HG03558 (cell line): ENCODE measurements around the gene TNPO3.
A peak's percentile ranks its signal among the peaks of the same experiment; 100 is the strongest.
"Not testable (repeated sequence)": the region's sequence is repeated elsewhere in the genome, so short reads cannot be mapped to it uniquely, and the experiment has no call there.

Experiments used
- ATAC-seq: cut with Tn5 transposase; IDR thresholded peaks from one replicate; pipeline ENCODE4 v1.9.1; 2021; ENCODE audit warnings: moderate number of reproducible peaks; ENCODE audit not compliant: unreplicated experiment; ENCODE audit errors: extremely low read depth

TNPO3 gene

DNA sequence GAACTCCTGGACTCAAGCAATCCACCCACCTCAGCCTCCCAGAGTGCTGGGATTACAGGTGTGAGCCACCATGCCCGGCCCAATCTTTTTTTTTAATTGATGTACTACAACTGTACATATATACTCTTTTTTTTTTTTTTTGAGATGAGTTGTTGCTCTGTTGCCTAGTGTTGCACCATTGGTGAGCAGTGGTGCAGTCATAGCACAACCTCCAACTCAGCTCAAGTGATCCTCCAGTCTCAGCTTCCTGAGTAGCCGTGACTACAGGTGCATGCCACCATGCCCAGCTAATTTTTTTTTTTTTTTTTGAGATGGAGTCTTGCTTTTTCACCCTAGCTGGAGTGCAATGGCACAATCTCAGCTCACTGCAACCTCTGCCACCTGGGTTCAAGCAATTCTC is 111.7 kb downstream of the TNPO3 start:
- not testable (repeated sequence) for ATAC-seq

DNA sequence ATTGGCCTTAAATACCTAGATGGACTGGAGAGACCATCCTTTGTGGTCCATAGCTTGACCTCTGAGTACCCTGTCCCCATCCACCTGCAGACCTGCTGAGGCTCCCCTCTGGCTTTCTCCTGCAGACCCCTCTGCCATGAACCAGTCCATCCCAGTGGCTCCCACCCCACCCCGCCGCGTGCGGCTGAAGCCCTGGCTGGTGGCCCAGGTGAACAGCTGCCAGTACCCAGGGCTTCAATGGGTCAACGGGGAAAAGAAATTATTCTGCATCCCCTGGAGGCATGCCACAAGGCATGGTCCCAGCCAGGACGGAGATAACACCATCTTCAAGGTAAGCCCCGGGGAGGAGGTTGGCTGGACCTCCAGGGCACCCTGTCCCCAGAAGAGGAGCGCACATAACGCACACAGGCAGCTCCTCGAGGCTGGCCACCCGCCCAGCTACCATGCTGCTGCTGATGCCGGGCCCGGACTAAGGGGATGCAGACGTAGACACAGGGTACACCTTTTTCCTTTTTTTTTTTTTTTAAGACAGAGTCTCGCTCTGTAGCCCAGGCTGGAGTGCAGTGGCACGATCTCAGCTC is 112.9 kb downstream of the TNPO3 start:
- ATAC-seq: no peak

DNA sequence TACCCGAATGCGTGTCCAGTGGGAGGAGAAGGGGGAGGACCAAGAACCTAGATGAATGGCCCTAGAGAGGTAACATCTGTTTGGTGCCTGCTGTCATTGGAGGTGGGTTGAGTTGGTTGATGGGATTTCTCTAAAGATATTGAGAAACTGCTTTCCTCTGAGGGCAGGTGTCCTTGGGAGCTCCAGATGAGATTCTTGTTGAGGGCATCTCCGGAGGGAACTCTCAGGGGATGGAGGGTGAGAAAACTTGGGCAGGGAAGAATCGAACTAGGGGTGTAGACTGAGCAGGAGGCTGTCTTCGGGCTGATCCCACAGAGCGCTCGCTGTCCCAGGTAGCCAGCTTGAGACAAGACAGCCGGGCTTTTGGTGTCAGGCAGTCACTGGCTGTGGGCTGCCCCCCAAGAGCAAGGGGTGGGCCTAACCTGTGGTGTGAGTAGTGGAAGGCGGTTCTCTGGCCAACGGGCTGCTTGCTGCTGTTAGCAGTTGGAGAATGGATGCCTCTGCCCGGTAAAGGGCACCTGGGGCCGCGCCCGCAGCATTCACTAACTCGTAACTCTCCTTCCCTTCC is 113.5 kb downstream of the TNPO3 start:
- no peak for ATAC-seq

DNA sequence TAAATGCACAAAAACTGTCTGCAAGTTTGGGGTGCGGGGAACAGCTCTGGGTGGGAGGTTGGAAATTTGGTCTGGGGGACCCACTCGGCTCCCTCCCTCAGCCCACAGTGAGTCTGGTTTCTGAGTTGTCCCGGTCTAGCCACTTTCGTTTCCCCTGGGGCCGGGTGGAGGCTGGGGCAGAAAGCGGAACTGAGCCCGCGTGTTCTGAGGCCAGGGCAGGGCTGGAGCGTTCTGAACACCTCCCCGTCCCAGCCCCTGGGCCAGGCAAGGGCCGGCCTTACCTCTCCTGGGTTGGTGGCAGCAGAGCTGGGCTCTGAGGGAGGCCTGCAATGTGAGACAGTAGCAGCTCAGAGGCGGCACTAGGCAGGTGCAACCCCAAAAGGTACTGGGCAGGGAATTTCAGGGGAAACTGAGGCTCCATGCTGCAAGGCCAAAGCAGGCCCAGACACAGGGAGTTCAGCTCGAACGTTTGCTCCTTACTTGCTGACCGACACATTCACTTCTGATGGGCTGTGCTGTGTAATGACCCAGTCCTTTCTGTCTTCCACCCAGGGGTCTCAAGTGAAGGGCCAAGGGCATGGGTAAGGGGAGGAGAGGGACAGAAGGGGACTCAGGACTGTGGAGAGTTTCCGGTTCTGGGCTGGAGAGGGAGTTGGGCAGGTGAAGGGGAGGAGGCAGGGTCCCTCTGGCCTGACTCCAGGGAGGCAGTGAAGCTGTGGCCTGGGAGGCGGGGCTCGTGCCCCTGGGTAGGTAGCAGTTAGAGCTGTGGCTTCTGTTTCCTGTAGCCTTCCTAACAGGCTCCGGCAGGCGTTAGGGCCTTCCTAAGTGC is 114.2 kb downstream of the TNPO3 start:
- ATAC-seq: peak; percentile 18

DNA sequence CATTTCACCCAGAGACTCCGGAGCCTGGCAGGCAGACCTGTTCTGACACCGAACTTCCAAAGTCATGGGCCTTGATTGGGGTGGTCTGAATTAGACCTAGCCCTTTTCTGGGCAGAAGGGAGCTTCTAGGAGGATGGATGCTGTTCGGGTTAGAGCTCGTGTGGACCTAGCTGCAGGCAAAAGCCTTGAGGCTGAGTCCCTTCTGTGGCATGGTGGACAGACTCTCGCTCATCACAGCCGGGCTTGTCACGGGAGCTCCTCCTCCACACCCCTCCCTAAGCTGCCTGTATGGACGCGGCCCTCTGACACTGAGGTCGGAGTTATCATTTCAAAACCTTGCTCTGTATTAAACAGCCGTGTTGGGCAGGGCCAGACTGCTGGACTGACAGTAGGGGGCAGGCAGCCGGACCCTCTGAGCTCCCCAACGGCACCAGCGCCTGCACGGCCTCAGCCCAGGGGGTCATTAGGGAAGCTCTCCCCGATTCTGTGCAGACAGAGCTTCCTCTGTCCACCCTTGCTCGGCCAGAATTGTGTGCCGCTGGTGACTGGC is 115.0 kb downstream of the TNPO3 start:
- ATAC-seq: peak; percentile 15

- no peak for ATAC-seq
Measured at GRCh38 chr7:128939075-128939860, 115.6 kb downstream of the TNPO3 start.

DNA sequence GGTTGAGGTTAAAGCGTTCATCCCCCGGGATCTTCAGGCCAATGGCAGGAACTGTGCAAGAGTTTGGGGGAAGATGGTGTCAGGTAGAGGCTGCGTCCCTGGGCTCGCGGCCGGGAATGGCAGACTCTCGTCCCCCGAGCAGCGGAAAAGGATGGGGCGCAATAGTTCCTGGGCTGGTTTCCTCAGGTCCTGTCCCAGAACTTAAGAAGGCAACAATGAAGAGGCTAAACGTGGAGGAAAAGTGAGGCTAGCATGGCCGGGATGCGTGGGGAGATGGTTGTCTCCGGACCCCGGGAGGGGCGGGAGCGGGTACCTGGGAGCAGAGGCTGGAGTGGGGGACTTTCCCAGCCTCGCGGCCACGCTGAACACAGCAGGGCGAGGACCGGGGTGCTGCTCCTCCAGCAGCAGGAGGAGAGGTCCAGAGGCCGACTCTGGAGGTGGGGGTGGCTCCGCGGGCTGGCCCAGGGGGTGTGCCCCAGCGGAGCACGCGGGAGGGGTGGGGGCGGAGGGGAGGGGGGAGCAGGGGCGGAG is 116.3 kb downstream of the TNPO3 start:
- ATAC-seq: no peak

DNA sequence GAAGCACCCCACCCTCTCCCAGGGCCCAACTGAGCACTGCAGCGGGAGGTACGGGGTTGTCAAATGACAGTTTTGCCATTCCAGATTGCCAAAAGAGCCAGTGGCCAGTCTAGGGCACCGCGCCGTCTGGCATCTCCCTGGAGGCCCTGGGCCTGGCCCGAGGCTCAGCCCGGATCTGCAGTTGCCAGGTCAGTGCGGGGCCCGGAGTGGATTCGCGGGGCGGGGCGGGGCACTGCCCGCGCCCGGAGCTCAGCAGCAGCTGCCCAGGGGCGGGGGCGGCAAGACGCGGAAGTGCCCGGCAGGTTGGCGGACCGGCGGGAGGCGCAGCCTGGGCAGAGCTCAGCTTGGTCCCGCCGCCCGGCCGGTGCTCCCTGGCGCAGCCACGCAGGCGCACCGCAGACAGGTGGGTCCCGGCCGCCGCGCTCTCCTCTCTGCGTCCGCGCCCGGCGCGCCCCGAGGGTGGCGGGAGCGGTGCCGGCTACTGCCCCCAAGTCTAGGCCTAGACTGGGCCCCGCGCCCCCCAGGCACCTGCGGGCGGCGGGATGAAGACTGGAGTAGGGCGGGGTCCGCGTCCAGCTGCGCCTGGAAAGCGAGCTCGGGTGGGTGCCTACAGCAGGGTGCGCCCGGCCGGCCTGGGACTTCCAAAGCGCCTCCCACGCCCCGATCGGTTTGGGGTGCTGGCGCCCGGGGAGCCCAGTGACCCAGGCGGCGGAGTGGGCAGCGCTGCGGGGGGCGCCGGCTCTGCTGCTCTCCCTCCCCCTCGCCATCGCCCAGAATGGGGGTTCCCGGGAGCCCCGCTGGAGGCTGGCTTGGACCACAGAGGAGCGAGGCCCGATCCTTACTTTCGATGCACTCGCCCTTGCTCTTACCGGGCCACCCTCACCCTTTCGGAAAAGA is 117.0 kb downstream of the TNPO3 start, which contains the start of gene IRF5:
Gene IRF5 (plus strand): TSS at position 281 of the 897 bp plus-strand sequence. CDS start 4,155 bp downstream, outside the sequence.
- no peak for ATAC-seq

DNA sequence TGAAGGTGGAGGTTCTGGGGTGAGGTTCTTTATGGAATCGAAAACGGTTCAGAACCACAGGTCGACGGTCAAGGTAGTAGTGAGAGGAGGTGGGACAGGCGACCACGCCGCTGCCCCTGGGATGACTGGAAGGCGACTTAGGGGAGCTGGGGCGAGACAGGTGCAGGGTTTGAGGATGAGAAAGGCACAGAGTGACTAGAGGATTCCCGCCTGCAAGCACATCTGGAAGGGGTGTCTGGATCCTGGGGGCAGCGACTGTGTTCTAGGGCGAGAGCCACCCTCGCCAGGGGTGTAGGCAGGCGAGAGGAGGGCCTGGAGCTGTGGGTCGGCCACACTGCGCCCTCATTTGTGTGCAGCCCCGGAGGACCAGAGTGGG is 117.7 kb downstream of the TNPO3 start:
- no peak for ATAC-seq

DNA sequence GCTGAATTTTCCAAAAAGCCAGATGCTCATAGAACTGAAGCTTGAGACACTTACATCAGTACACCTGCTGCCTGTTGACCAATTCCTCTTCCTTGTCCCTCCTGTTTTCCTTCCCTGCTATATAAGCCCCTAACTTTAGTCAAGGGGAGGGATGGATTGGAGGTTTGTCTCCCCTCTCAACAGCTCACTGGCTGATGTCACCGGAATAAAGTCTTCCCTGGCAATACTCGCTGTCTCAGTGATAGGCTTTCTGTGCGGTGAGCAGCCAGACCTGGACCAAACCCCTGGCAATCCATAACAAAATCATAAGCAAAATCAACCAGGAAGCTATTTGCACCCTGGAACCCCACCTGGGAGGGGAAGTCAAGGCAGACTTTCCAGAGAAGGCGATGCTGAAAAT is 118.1 kb downstream of the TNPO3 start:
- ATAC-seq: no peak

DNA sequence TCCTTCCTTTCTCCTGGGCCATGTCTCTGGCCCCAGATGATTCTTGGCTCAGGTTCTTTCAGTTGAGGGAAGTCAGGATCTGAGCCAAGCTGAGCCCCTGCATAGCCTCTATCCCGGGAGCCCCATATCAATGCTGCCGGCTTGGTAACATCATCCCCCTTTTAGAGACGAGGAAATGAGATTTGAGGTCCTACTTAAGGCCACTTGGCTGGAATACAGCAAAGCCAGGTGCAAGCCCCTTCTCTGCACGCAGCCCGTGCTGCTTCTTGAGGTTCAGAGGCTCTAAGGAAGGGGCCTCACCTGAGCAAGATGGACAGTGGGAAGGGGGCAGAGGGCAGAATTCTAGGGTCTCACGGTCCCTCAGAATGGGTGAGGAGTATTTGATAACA is 119.6 kb downstream of the TNPO3 start:
- ATAC-seq: no peak

DNA sequence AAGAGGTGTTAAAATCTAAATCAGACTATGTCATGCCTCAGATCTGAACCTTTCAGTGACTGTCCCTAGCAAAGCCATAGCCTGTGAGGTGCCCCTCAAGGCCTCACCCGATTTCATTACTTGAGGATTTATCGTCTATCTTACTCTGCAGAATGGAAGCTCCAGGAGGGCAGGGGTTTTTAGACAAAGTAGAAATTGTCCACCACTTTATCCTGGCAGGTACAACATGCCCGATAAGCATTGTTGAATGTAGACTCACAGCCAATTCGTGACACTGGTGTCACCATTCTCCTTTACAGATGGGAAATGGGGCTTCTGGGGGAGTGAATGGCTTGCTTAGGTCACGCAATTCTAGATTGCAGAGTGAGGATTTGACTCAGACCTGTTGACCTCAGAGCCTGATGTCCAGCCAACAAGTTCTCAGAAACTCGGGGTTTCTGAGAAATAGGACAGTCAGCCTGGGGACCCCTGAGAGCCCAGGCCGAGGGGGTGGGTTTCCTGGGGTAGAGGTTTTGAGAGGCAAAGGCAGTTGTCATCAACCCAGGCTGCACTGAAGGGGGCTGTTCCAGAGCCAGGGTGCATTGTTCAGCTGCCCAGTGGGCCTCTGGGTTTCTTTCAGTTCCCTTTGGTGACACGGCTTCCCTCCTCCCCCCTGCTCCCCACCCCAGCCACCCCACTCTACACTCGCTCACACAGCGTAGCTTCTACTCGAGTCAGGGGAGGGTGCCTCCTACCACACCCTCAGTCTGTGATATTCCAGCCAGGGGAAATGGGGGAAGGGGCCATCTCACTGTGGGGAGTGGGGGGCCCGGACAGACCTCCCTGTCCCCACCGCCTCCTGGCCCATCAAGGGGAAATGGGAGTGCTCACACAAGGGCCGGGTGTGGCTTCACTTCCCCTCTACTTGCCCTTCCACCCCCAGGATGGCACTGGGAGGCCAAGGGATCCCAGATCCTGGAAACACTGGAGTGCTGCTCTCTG is 120.3 kb downstream of the TNPO3 start:
- no peak for ATAC-seq

GRCh38 chr7:128933180-128933891 is 121.6 kb downstream of the TNPO3 start:
- no peak for ATAC-seq

DNA sequence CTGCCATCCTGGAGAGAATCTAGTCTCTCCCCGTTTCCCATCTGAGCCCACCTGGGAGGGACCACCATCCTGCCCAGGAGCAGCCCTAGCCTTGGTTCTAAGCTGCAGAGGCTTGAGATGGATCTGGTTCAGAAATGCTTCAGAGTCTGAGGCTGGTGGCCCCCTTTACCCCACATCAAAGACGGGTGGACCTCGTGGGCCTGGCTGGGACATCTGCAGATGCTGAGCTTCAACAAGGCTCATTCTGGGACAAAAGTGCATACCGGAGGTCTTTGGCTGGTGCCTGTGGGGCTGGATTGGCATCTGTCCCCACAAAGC is 122.1 kb downstream of the TNPO3 start:
- no peak for ATAC-seq

DNA sequence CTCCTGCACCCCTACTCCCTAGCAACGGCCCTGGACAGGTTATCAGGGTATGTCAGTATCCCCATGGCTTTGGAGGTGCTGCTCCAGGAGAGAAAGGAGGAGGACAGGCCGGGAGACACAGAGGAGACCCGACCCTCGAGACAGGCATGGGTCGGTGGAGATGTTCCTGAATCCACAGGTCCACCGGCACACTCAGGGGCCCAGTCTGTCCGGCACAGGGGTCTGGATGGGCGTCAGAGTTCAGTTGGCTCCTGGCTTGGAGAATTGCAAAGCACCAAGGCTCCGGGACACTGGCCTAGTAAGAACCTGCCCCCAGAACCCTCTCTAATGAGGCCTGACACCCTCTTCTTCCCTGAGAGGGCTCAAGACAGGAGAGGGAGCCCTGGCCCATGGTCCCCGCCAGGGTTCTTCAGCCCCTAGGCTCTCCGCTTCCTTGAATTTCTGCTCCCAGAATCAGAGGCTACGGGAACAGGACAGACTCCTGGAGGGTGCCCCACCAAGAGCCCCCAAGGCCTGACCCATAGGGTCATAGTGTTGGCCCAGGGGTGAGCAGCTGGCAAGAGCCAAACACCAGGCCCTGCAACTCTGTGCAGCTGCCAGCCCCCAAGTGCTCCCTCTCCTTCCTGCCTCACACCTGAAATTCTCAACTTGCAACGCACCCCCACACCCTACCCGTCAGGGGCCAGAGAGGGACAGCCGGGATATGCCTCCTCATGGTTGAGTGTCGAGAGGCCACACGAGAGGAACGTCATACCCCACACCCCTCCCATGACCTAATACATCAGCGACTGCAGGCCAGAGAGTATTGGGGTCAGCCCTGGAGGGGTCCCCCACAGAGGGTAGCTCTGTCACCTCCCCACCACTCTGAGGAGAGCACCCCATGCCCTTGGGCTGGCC is 122.7 kb downstream of the TNPO3 start:
- no peak for ATAC-seq

GRCh38 chr7:128931190-128931798 is 123.6 kb downstream of the TNPO3 start:
- ATAC-seq: no peak
